K562 (cell line): ENCODE results near the gene KISS1R. TPM values are rescaled to one million over a fixed set of nuclear protein-coding genes. Genes with fewer than 3 reads are reported as not detected.

ENCODE experiments used
- ARID3B ChIP-seq: fragments of 250-450 bp; sonication (Bioruptor Pico); IDR thresholded peaks from 2 replicates; pipeline ENCODE4 v1.4.0; 2020; ENCODE audit warnings: borderline replicate concordance
- BMI1 ChIP-seq: fragments of 150-350 bp; IDR thresholded peaks from 2 replicates; pipeline ENCODE4 v1.6.1; 2014; ENCODE audit warnings: low read length
- CXXC5 ChIP-seq: fragments of 250-450 bp; sonication (Bioruptor Pico); IDR thresholded peaks from 2 replicates; pipeline ENCODE4 v1.8.0; 2022; ENCODE audit warnings: inconsistent platforms, mild to moderate bottlenecking, moderate library complexity
- GATAD2A ChIP-seq: fragments of 450-650 bp; IDR thresholded peaks from 2 replicates; pipeline ENCODE4 v1.6.1; 2017
- HDAC8 ChIP-seq: fragments of 450-650 bp; IDR thresholded peaks from 2 replicates; pipeline ENCODE4 v1.6.1; 2016; ENCODE audit warnings: mild to moderate bottlenecking, missing genetic modification characterization, moderate library complexity, missing compliant biosample characterization
- HMG20A ChIP-seq: fragments of 450-650 bp; formaldehyde crosslinking; conservative IDR thresholded peaks from 2 replicates; pipeline ENCODE4 v1.4.0; 2020; ENCODE audit warnings: mild to moderate bottlenecking, mixed read lengths
- HSF4 ChIP-seq: fragments of 250-450 bp; sonication (Bioruptor Pico); IDR thresholded peaks from 2 replicates; pipeline ENCODE4 v2.1.2; 2022; ENCODE audit warnings: mild to moderate bottlenecking, moderate library complexity, borderline replicate concordance
- IRF1 ChIP-seq: sonication (generic); formaldehyde crosslinking; IDR thresholded peaks from 2 replicates; pipeline ENCODE4 v1.8.0; 2022; ENCODE audit warnings: missing genetic modification reagents, mild to moderate bottlenecking, borderline replicate concordance
- KLF6 ChIP-seq: fragments of 250-450 bp; sonication (Bioruptor Pico); IDR thresholded peaks from 2 replicates; pipeline ENCODE4 v1.4.0; 2020; ENCODE audit warnings: mild to moderate bottlenecking, moderate library complexity, borderline replicate concordance
- MCM7 ChIP-seq, 2 experiments: fragments of 450-650 bp; IDR thresholded peaks; 2 replicates each; pipeline ENCODE4 v1.6.1; 2016 to 2018
- MLLT1 ChIP-seq, 2 experiments: fragments of 450-650 bp; IDR thresholded peaks; 2 replicates each; pipeline ENCODE4 v1.6.1; 2016
- NCOA2 ChIP-seq, 2 experiments: fragments of 450-650 bp; IDR thresholded peaks; 2 replicates each; pipeline ENCODE4 v1.6.1; 2018; ENCODE audit warnings: mild to moderate bottlenecking in 2 of 2, moderate library complexity in 1 of 2; ENCODE audit not compliant: partially characterized antibody in 2 of 2
- PHF20 ChIP-seq: fragments of 450-650 bp; IDR thresholded peaks from 2 replicates; pipeline ENCODE4 v1.6.1; 2018; ENCODE audit not compliant: partially characterized antibody
- PHF21A ChIP-seq: fragments of 450-650 bp; IDR thresholded peaks from 2 replicates; pipeline ENCODE4 v1.6.1; 2017; ENCODE audit warnings: low read depth, borderline replicate concordance
- RBM14 ChIP-seq: fragments of 200-400 bp; formaldehyde crosslinking; IDR thresholded peaks from 2 replicates; pipeline ENCODE4 v1.6.1; 2018; ENCODE audit warnings: low read depth, mild to moderate bottlenecking, low read length, moderate library complexity, borderline replicate concordance; ENCODE audit not compliant: insufficient read depth
- RCOR1 ChIP-seq, 2 experiments: IDR thresholded peaks; 2 replicates each; pipeline ENCODE4 v1.6.1; 2012; ENCODE audit warnings: low read depth in 2 of 2, low read length in 2 of 2, borderline replicate concordance in 1 of 2, improper control_type of control experiment in 1 of 2
- SMAD3 ChIP-seq: fragments of 450-650 bp; formaldehyde crosslinking; conservative IDR thresholded peaks from 2 replicates; pipeline ENCODE4 v1.4.0; 2020; ENCODE audit warnings: mild to moderate bottlenecking
- SMARCA5 ChIP-seq: fragments of 450-650 bp; IDR thresholded peaks from 2 replicates; pipeline ENCODE4 v1.6.1; 2016
- SNAPC5 ChIP-seq: fragments of 250-450 bp; sonication (Bioruptor Pico); IDR thresholded peaks from 2 replicates; pipeline ENCODE4 v1.8.0; 2021; ENCODE audit warnings: moderate library complexity, mild to moderate bottlenecking, inconsistent platforms
- TBL1XR1 ChIP-seq, 2 experiments: IDR thresholded peaks; 2 replicates each; pipeline ENCODE4 v1.6.1; 2012; ENCODE audit warnings: improper control_type of control experiment in 2 of 2, low read length in 2 of 2, mild to moderate bottlenecking in 1 of 2
- ZBTB17 ChIP-seq: fragments of 450-650 bp; formaldehyde crosslinking; IDR thresholded peaks from 2 replicates; pipeline ENCODE4 v1.4.0; 2020; ENCODE audit warnings: mild to moderate bottlenecking
- ZFX ChIP-seq: sonication (generic); formaldehyde crosslinking; IDR thresholded peaks from 2 replicates; pipeline ENCODE4 v1.8.0; 2022; ENCODE audit warnings: mild to moderate bottlenecking, missing genetic modification reagents, moderate library complexity
- ZNF212 ChIP-seq: fragments of 450-650 bp; formaldehyde crosslinking; IDR thresholded peaks from 2 replicates; pipeline ENCODE4 v1.4.0; 2020; ENCODE audit warnings: mild to moderate bottlenecking
- ZNF232 ChIP-seq: sonication (generic); formaldehyde crosslinking; IDR thresholded peaks from 2 replicates; pipeline ENCODE4 v1.8.0; 2022; ENCODE audit warnings: mild to moderate bottlenecking, missing genetic modification reagents
- ZNF507 ChIP-seq: conservative IDR thresholded peaks from 2 replicates; pipeline ENCODE4 v1.6.1; 2017; ENCODE audit warnings: missing genetic modification characterization, missing compliant biosample characterization
- ZNF584 ChIP-seq: fragments of 200-800 bp; sonication (Bioruptor generic); IDR thresholded peaks from 2 replicates; pipeline ENCODE4 v1.6.1; 2016; ENCODE audit warnings: low read depth, mild to moderate bottlenecking, missing genetic modification characterization, missing compliant biosample characterization
- polyA plus RNA-seq, 8 experiments: library from polyadenylated mRNA; depleted of rRNA in 4 of 8; stranded (reverse) in 5 of 8; unstranded in 3 of 8; fragments of >200 nt; fragmentation: Nextera tagmentation in 2 of 8; fragmentation: Illumina TruSeq in 1 of 8; extraction: Ambion mirVana in 2 of 8; extraction: Trizol in 1 of 8; gene quantifications; 2 replicates each; pipeline versions ENCODE4 v1.2.1 to v1.2.3, GENCODE V29; 2011 to 2014; ENCODE audit warnings: inconsistent platforms in 1 of 8, missing spikeins in 1 of 8
- total RNA-seq, 7 experiments: library from RNA; depleted of rRNA in 6 of 7; stranded (reverse); fragments of >200 nt in 6 of 7; fragmentation: Illumina TruSeq in 2 of 7; extraction: Trizol in 2 of 7; gene quantifications; 2 replicates each; pipeline versions ENCODE4 v1.2.1 to v1.2.3, GENCODE V29; 2011 to 2021; ENCODE audit warnings: low replicate concordance in 1 of 7

Gene KISS1R
- total and polyA plus RNA-seq, 9 of the 15 experiments (the other 6 are each of a cell fraction or from before 2014, with no cell fraction given), result 0.37 to 39.4 (median 2.0) TPM

GRCh38 chr19:911197-912033 is 5.7 kb upstream of the KISS1R start (continued):
- TF ChIP-seq MLLT1 (IDR thresholded peaks at IDR 0.05) (peak in 1 of 2 experiments; percentile 72; a peak in 2 of 4 replicates), ZBTB17 (peak; percentile 57; the same call in 1 of the 2 replicates), TBL1XR1 (IDR thresholded peaks at IDR 0.05; ENCODE audit: low read length in 2 of 2) (no peak), ZNF584 (CRISPR knock-in tag) (no peak), IRF1 (CRISPR knock-in tag) (no peak), GATAD2A (no peak), ZNF232 (CRISPR knock-in tag) (no peak), BMI1 (no peak), ZFX (CRISPR knock-in tag) (peak; percentile 39; the same call in 1 of the 2 replicates), KLF6 (CRISPR knock-in tag) (no peak), SMAD3 (CRISPR knock-in tag) (no peak), ZNF507 (no peak), RBM14 (peak; percentile 51; the same call in 1 of the 2 replicates), ARID3B (peak; percentile 15; the same call in 1 of the 2 replicates), ZNF212 (CRISPR knock-in tag) (no peak), PHF20 (peak; percentile 37), HDAC8 (tag) (no peak), MCM7 (IDR thresholded peaks at IDR 0.05) (no peak), SMARCA5 (no peak), NCOA2 (IDR thresholded peaks at IDR 0.05; ENCODE audit: partially characterized antibody in 2 of 2) (no peak), PHF21A (no peak), HSF4 (CRISPR knock-in tag) (no peak), CXXC5 (CRISPR knock-in tag) (0 out of 2 replicates have a peak, but pooled peaks have one; percentile 30), RCOR1 (IDR thresholded peaks at IDR 0.05; ENCODE audit: borderline replicate concordance in 1 of 2, low read depth in 2 of 2, low read length in 2 of 2) (peak in 1 of 2 experiments; percentile 67; a peak in 2 of 4 replicates), HMG20A (CRISPR knock-in tag) (no peak), SNAPC5 (CRISPR knock-in tag) (no peak)
